GM12878 (cell line): ENCODE data around the gene CD34.

Experiments
- POLR2AphosphoS5 ChIP-seq: IDR thresholded peaks from 2 replicates; pipeline ENCODE4 v1.6.1; 2011; ENCODE audit warnings: mild to moderate bottlenecking, low read length, inconsistent platforms
- SRF ChIP-seq, 2 experiments: IDR thresholded peaks; 2 replicates each; pipeline ENCODE4 v1.6.1; 2011; ENCODE audit warnings: low read depth in 2 of 2, low read length in 2 of 2, mild to moderate bottlenecking in 1 of 2, moderate library complexity in 1 of 2
- TF ChIP-seq, protein P1 (sequence below), 3 experiments: IDR thresholded peaks in 2 of 3; conservative IDR thresholded peaks in 1 of 3; 2 replicates each; pipeline ENCODE4 v1.5.1; 2011; ENCODE audit warnings: low read depth in 3 of 3, low read length in 3 of 3, mild to moderate bottlenecking in 3 of 3, control low read depth in 2 of 3, moderate library complexity in 2 of 3, inconsistent platforms in 1 of 3, mixed read lengths in 1 of 3; ENCODE audit not compliant: control insufficient read depth in 2 of 3, insufficient read depth in 1 of 3; ENCODE audit errors: extremely low read depth in 1 of 3

- TF ChIP-seq, protein P1, sequence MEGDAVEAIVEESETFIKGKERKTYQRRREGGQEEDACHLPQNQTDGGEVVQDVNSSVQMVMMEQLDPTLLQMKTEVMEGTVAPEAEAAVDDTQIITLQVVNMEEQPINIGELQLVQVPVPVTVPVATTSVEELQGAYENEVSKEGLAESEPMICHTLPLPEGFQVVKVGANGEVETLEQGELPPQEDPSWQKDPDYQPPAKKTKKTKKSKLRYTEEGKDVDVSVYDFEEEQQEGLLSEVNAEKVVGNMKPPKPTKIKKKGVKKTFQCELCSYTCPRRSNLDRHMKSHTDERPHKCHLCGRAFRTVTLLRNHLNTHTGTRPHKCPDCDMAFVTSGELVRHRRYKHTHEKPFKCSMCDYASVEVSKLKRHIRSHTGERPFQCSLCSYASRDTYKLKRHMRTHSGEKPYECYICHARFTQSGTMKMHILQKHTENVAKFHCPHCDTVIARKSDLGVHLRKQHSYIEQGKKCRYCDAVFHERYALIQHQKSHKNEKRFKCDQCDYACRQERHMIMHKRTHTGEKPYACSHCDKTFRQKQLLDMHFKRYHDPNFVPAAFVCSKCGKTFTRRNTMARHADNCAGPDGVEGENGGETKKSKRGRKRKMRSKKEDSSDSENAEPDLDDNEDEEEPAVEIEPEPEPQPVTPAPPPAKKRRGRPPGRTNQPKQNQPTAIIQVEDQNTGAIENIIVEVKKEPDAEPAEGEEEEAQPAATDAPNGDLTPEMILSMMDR (IDR thresholded peaks at IDR 0.05 in 2 of 3, conservative IDR thresholded peaks at IDR 0.05 in 1 of 3; ENCODE audit: control insufficient read depth in 2 of 3, extremely low read depth in 1 of 3, insufficient read depth in 1 of 3, low read depth in 3 of 3, low read length in 3 of 3) = no peak
- no peak for TF ChIP-seq POLR2AphosphoS5
- TF ChIP-seq SRF (IDR thresholded peaks at IDR 0.05; ENCODE audit: low read depth in 2 of 2, low read length in 2 of 2) = no peak
Measured at GRCh38 chr1:207883104-207883651, 27.7 kb downstream of the CD34 start.
